GM23338 (cell line): ENCODE data around the gene GNB1L. TPM values are rescaled to one million over a fixed set of nuclear protein-coding genes. Genes with fewer than 3 reads are reported as not detected.

Source experiments
- ATAC-seq: fragments of 200-7000 bp; cut with Tn5 transposase; 3 replicates; pipeline ENCODE4 v1.9.1; 2020
- DNase-seq: peaks from one replicate; pipeline ENCODE4 v3.0.0-alpha.2; 2015; ENCODE audit warnings: low spot score
- H2AFZ ChIP-seq: fragments of 200-600 bp; sonication (generic); 2 replicates; pipeline ENCODE4 v1.8.0; 2016; ENCODE audit warnings: antibody characterized with exemption, mild to moderate bottlenecking, moderate library complexity
- H3F3A ChIP-seq: fragments of 200-600 bp; sonication (generic); replicated peaks from 2 replicates; pipeline ENCODE4 v1.8.0; 2017; ENCODE audit warnings: antibody characterized with exemption, mixed run types, low read depth
- H3K27ac ChIP-seq: fragments of 200-600 bp; sonication (generic); 2 replicates; pipeline ENCODE4 v1.6.1; 2016; ENCODE audit warnings: low read depth
- H3K27me3 ChIP-seq: fragments of 200-600 bp; sonication (generic); 2 replicates; pipeline ENCODE4 v1.8.0; 2016; ENCODE audit warnings: mild to moderate bottlenecking, mixed run types, moderate library complexity; ENCODE audit not compliant: insufficient read depth
- H3K36me3 ChIP-seq: fragments of 200-600 bp; sonication (generic); 2 replicates; pipeline ENCODE4 v1.8.0; 2016; ENCODE audit warnings: mild to moderate bottlenecking; ENCODE audit not compliant: insufficient read depth
- H3K4me1 ChIP-seq: fragments of 200-600 bp; sonication (generic); 2 replicates; pipeline ENCODE4 v1.8.0; 2016; ENCODE audit warnings: mild to moderate bottlenecking, moderate library complexity; ENCODE audit not compliant: insufficient read depth
- H3K4me2 ChIP-seq: fragments of 200-600 bp; sonication (generic); 2 replicates; pipeline ENCODE4 v1.7.1; 2017; ENCODE audit warnings: mixed run types
- H3K4me3 ChIP-seq: fragments of 200-600 bp; sonication (generic); 2 replicates; pipeline ENCODE4 v1.6.1; 2016; ENCODE audit warnings: mixed run types
- H3K79me2 ChIP-seq: fragments of 200-600 bp; sonication (generic); replicated peaks from 2 replicates; pipeline ENCODE4 v1.8.0; 2017; ENCODE audit warnings: mild to moderate bottlenecking; ENCODE audit not compliant: insufficient read depth
- H3K9me2 ChIP-seq: fragments of 200-600 bp; sonication (generic); 2 replicates; pipeline ENCODE4 v1.8.0; 2017; ENCODE audit not compliant: insufficient read depth
- H4K20me1 ChIP-seq: fragments of 200-600 bp; sonication (generic); replicated peaks from 2 replicates; pipeline ENCODE4 v1.8.0; 2017; ENCODE audit warnings: mild to moderate bottlenecking; ENCODE audit not compliant: insufficient read depth
- H3K27ac Mint-ChIP-seq: 2 replicates; pipeline ENCODE4 v1.8.0; 2020; ENCODE audit warnings: inconsistent platforms, mild to moderate bottlenecking, moderate library complexity, mixed read lengths
- H3K27me3 Mint-ChIP-seq: 3 replicates; pipeline ENCODE4 v1.8.0; 2022; ENCODE audit warnings: low read depth, mild to moderate bottlenecking, moderate library complexity, mixed read lengths, inconsistent platforms; ENCODE audit not compliant: insufficient read depth, poor library complexity
- H3K36me3 Mint-ChIP-seq: 3 replicates; pipeline ENCODE4 v1.8.0; 2021; ENCODE audit warnings: low read depth, mild to moderate bottlenecking, inconsistent platforms, moderate library complexity, mixed read lengths
- H3K4me1 Mint-ChIP-seq: 3 replicates; pipeline ENCODE4 v1.8.0; 2020; ENCODE audit warnings: mild to moderate bottlenecking, inconsistent platforms, mixed read lengths
- H3K4me3 Mint-ChIP-seq: 3 replicates; pipeline ENCODE4 v1.8.0; 2021; ENCODE audit warnings: moderate library complexity, mild to moderate bottlenecking, inconsistent platforms, mixed read lengths
- H3K9me3 Mint-ChIP-seq: 3 replicates; pipeline ENCODE4 v1.8.0; 2020; ENCODE audit warnings: moderate library complexity, mild to moderate bottlenecking, inconsistent platforms, mixed read lengths
- ETS1 ChIP-seq: IDR thresholded peaks from 2 replicates; pipeline ENCODE4 v1.6.1; 2016; ENCODE audit warnings: antibody characterized with exemption
- EZH2 ChIP-seq: fragments of 200-600 bp; sonication (generic); IDR thresholded peaks from one replicate; pipeline ENCODE4 v1.8.0; 2017; ENCODE audit warnings: antibody characterized with exemption, mild to moderate bottlenecking, low read depth; ENCODE audit not compliant: unreplicated experiment
- JUNB ChIP-seq: IDR thresholded peaks from one replicate; pipeline ENCODE4 v1.6.1; 2016; ENCODE audit warnings: antibody characterized with exemption; ENCODE audit not compliant: unreplicated experiment
- NANOG ChIP-seq: IDR thresholded peaks from 2 replicates; pipeline ENCODE4 v1.6.1; 2016; ENCODE audit warnings: antibody characterized with exemption, borderline replicate concordance
- POLR2AphosphoS5 ChIP-seq: IDR thresholded peaks from 2 replicates; pipeline ENCODE4 v1.6.1; 2016; ENCODE audit warnings: antibody characterized with exemption, low read depth
- REST ChIP-seq: IDR thresholded peaks from one replicate; pipeline ENCODE4 v1.6.1; 2018; ENCODE audit warnings: antibody characterized with exemption; ENCODE audit not compliant: unreplicated experiment
- STAT1 ChIP-seq: IDR thresholded peaks from one replicate; pipeline ENCODE4 v1.6.1; 2016; ENCODE audit warnings: antibody characterized with exemption; ENCODE audit not compliant: unreplicated experiment
- ZNF114 ChIP-seq: fragments of 250-450 bp; sonication (Bioruptor Pico); IDR thresholded peaks from 2 replicates; pipeline ENCODE4 v1.5.0; 2020; ENCODE audit warnings: mild to moderate bottlenecking, moderate library complexity
- ZNF331 ChIP-seq: fragments of 250-450 bp; sonication (Bioruptor Pico); IDR thresholded peaks from 2 replicates; pipeline ENCODE4 v1.5.0; 2020; ENCODE audit warnings: low read depth, mild to moderate bottlenecking, moderate library complexity
- ZNF462 ChIP-seq: fragments of 250-450 bp; sonication (Bioruptor Pico); IDR thresholded peaks from 2 replicates; pipeline ENCODE4 v1.5.0; 2020; ENCODE audit warnings: mild to moderate bottlenecking, moderate library complexity
- polyA plus RNA-seq: library from polyadenylated mRNA; unstranded; fragments of >200 nt; fragmentation: Nextera tagmentation; extraction: Ambion mirVana; gene quantifications from 2 replicates; pipeline ENCODE4 v1.2.1, GENCODE V29; 2016
- total RNA-seq: library from RNA; depleted of rRNA; stranded (reverse); fragments of >200 nt; shearing (Covaris generic); gene quantifications from 2 replicates; pipeline ENCODE4 v1.2.3, GENCODE V29; 2014

Gene GNB1L
- total and polyA plus RNA-seq, 2 experiments from 2014 or later, result 15.2 to 27.8 TPM

- TF ChIP-seq REST, result no peak
- TF ChIP-seq NANOG, result no peak
- no peak for TF ChIP-seq ZNF331 (CRISPR knock-in tag)
- TF ChIP-seq ETS1, result no peak
- no peak for TF ChIP-seq EZH2
- no peak for TF ChIP-seq POLR2AphosphoS5
Observed at GRCh38 chr22:19776433-19777031, 78.1 kb downstream of the GNB1L start (continued).

GRCh38 chr22:19775496-19776325 lies 79.0 kb downstream of the GNB1L start:
- no peaks in the 10 kb centered on the region for H3K36me3 ChIP-seq
- H3F3A ChIP-seq, result no peaks in the 10 kb centered on the region
- no peak overlapping the region for H3K27ac ChIP-seq
- no peaks in the 10 kb centered on the region for H3K4me1 ChIP-seq
- Mint-ChIP-seq H3K36me3 (no peaks in the 10 kb centered on the region), H3K27ac (no peak overlapping the region), H3K4me3 (no peak overlapping the region), H3K9me3 (no peaks in the 10 kb centered on the region; the same call in 2 of the 3 replicates), H3K27me3 (peaks cover 20% of the 10 kb centered on the region), H3K4me1 (no peaks in the 10 kb centered on the region; the same call in 2 of the 3 replicates)
- H2AFZ ChIP-seq, result no peak overlapping the region
- DNase-seq (no peak), ATAC-seq (no peak)
- no peaks in the 10 kb centered on the region for H3K79me2 ChIP-seq
- no peak overlapping the region for H3K4me2 ChIP-seq
- H3K9me2 ChIP-seq, result no peaks in the 10 kb centered on the region
- H3K4me3 ChIP-seq, result no peak overlapping the region
- H3K27me3 ChIP-seq, result peaks cover 6% of the 10 kb centered on the region; the same call in 1 of the 2 replicates
- no peaks in the 10 kb centered on the region for H4K20me1 ChIP-seq
- TF ChIP-seq ZNF331 (CRISPR knock-in tag) (no peak), POLR2AphosphoS5 (no peak), STAT1 (no peak), ZNF114 (no peak), EZH2 (no peak), NANOG (no peak), JUNB (no peak), ZNF462 (CRISPR knock-in tag) (no peak)
